SKM-1 (cell line): Measurements from ENCODE around the gene DENND2A.
"Not testable (repeated sequence)": the region's sequence is repeated elsewhere in the genome, so short reads cannot be mapped to it uniquely, and the experiment has no call there.

ENCODE experiments used
- DNase-seq: peaks from one replicate; lab custom pipeline; 2025; ENCODE audit not compliant: unreplicated experiment; lab: John Stamatoyannopoulos, UW

The DENND2A gene

GRCh38 chr7:140517546-140518369 is 122.9 kb downstream of the DENND2A start:
- peak; percentile 67 for DNase-seq

DNA sequence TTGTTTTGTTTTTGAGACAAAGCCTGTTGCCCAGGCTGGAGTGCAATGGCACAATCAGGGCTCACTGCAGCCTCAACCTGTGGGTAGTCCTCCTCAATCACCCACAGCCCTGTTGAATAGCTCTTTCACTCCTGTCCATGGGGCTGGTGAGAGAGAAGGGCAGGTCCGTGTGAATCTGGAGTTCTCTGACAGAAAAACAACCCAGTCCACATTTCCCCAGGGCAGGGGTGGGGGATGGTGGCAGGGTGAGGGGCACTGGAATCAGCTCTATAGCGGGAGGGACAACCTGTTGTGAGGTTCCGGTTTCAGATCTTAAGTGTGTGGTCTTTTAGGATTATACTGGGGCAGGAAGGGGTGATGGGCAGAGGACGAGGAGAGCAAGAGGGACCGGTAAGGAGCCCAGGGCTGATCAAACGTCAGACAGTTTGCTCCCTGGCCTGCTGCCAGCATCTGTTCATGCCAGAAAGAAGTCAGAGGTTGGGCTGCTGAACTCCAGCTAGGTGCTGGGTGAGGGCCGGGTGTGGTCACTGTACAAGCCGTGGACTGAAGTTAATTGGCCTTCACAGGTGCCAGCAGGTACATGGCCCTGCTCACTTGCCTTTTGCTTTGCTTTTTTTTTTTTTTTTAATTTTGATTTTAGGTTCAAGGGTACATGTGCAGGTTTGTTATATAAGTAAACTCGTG is 128.2 kb downstream of the DENND2A start:
- no peak for DNase-seq

- no peak for DNase-seq
These were observed 130.8 kb downstream of the DENND2A start for GRCh38 chr7:140509789-140510188.

GRCh38 chr7:140507556-140507955 is 133.1 kb downstream of the DENND2A start:
- DNase-seq: not testable (repeated sequence)

DNA sequence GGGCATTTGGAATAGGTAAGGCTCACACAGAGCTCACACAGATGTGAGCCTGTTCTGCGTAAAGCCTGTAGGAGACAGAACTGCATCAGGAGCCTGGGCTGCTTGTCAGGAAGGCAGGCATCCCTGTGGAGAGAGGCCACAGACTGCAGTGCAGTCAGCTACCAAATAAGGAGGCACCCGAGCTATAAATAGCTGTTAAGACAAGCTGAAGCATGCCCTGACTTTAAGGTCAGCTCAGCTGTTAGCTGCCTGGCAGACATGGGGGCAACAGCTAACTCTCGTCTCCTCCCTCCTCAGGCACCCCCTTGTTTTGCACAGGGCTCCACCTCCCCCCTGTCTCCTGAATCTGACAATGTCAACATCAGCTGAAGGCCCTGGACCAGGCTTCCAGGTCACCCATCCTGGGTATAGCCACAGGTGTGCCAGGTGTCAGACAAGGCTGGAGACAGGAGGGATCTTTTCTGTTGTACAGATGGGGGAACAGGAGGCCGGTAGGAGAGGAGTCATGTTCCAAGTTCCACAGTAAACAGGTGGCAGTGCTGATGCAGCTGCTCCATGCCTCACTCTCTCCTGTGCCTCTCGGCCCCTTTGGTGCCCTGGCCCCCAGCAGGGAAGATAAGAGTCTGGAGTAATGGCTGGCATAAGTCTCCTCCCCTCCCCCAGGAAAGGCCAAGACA is 133.7 kb downstream of the DENND2A start:
- DNase-seq: no peak

DNA sequence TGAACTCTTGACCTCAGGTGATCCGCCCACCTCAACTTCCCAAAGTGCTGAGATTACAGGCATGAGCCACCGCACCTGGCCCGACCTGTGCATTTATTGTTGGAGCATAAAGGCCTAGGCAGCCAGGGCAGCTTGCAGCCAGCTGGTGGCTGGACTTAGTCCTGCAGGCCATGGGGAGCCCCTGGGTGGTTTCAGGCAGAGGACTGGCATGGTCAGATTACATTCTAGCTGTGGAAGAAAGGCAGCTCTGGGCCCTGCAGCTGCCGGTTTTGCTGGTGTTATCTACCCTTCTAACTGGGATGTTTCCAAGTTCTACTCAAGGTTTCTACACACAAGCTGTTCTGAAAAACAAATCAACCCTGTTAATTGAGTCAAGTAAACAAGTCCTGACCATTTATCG is 138.6 kb downstream of the DENND2A start:
- no peak for DNase-seq

GRCh38 chr7:140497807-140498206 is 142.8 kb downstream of the DENND2A start:
- DNase-seq: not testable (repeated sequence)

DNA sequence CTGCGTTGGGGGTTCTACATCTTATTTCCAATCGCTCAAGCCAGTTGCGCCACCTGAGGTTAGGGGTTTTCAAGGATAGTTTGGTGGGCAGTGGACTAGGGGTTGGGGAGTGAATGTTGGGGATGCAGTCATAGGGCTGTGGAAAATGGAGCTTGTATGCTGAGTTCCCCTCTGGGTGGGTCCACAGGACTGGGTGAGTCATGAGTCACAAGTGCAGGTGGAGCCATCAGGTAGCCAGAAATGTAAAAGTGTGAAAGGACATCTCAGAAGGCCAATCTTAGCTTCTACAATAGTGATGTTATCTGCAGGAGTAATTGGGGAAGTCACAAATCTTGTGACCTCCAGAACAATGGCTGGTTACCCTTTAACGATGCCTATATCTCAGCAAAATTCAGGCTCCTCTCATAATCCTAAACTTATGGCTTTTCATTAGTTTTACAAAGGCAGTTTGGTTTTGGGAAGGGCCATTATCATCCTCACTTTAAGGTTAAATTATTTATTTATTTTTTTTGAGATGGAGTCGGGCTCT is 143.3 kb downstream of the DENND2A start:
- DNase-seq: no peak

DNA sequence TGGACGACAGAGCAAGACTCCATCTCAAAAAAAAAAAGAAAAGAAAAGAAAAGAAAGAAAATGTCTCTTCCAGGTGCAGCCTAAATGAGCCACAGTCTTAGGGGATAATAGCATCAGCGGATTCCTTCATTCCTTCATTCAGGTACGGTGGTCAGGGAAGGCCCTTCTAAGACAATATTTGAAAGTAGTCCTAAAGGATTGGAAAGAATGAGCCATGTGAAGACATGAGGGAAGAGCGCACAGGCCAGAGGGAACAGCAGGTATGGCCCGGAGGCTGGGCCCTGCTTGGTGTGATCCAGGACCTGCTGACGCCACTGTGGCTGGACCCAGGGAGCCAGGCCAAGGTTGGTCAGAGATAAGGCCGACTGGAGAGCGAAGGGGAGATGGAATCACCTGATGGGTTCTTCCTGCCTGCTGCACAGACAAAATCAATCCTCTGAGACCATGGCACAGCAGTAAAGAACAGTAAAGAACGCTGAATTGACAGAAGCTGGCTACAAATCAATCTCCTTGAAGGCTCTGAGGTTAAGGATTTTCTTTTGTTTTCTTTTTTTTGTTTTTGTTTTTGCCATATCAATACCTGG is 145.0 kb downstream of the DENND2A start:
- DNase-seq: no peak

DNA sequence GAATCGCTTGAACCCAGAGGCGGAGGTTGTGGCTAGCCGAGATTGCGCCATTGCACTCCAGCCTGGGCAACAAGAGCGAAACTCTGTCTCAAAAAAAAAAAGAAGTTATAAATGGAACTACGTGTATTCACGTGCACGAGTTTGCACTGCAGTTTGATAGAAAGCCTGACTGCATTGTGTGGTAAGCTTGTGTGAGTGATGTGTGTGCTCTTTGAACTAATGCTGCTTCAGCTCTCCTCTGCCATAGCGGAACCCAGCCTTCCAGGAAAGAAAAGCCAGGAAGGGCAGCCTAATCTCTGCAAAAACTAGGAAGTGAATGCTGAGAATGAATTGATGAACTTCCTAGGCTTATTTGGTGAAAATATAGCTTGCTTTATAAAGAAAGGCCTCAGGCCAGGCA is 145.7 kb downstream of the DENND2A start:
- DNase-seq: no peak

- no peak for DNase-seq
These were observed 151.6 kb downstream of the DENND2A start for GRCh38 chr7:140489026-140489359.

DNA sequence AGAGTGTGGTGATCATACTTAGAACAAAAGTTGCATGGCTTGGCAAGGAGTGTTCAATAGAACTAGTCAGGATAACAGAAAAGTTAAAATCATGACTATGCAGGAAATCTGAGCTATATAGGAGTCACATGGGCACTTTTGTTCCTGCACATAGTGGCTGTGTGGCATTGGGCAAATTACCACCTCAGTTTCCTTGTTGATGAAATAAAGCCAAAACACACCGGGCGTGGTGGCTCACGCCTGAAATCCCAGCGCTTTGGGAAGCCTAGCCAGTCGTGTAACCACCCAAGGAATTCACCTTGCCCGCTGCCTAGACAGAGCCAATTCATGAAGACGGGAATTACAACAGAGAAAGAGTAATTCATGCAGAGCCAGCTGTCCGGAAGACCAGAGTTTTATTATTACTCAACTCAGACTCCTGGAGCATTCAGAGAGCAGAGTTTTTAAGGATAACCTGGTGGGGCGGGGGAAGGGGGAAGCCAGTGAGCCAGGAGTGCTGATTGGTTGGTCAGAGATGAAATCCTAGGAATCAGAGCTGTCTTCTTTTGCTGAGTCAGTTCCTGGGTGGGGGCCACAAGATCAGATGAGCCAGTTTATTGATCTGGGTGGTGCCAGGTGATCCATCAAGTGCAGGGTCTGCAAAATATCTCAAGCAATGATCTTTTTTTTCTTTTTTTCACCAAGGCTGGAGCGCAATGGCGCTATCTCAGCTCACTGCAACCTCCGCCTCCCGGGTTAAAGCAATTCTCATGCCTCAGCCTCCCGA is 154.9 kb downstream of the DENND2A start:
- no peak for DNase-seq

DNA sequence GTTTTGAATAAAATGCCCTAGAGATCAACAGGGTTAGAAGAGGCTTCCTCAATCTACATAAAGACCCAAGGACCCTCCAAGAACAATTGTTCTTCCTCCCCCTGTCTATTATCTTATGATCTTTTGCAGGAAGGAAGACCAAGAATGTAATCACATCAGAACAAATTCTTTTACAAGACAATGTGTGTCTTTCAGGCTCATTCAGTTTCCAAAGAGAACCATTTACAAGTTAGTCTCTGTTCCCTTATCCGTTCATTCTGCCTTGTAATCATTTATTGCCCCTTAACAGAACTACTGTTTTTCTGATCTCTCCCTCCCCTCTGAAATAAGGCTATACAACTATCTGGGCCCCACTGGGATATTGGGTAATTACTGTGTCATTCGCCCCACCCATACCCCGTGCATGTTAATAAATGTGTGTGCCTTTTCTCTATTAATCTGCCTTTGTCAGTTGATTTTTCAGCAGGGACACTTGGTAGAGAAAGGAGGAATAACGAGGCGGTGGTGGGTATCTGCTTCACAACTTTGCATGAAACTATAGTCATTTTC is 155.6 kb downstream of the DENND2A start:
- no peak for DNase-seq

DNA sequence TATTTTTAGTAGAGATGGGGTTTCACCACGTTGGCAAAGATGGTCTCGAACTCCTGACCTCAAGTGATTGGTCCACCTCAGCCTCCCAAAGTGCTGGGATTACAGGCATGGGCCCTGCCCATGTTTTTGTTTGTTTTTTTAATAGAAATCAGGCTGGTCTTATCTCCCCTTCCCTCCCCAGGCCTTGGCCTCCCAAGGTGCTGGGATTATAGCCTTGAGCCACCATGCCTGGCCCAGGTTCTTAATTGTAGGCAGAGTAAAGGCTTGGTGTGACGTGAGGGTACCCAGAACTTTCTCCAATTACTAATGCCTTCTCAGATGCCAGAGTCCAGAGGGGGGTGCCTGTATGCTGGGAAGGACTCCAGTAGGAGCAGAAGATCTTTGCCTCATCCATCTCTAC is 156.1 kb downstream of the DENND2A start:
- DNase-seq: no peak

DNA sequence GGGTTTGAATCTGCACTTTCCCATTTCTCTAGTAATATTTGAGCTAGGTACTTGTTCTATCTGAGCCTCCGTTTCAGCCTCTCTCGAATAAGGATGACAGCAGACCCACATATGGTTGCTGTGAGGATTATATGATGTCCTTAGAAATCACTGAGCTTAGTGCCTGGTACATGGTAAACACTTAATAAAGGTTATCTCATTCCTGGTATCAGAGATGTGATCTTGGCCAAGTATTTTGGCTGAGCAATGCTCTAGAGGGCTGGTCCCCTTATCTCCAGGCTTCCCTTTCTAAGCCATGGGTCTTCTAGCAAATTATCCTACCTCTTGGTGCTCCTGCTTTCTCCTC is 160.9 kb downstream of the DENND2A start:
- DNase-seq: no peak

DNA sequence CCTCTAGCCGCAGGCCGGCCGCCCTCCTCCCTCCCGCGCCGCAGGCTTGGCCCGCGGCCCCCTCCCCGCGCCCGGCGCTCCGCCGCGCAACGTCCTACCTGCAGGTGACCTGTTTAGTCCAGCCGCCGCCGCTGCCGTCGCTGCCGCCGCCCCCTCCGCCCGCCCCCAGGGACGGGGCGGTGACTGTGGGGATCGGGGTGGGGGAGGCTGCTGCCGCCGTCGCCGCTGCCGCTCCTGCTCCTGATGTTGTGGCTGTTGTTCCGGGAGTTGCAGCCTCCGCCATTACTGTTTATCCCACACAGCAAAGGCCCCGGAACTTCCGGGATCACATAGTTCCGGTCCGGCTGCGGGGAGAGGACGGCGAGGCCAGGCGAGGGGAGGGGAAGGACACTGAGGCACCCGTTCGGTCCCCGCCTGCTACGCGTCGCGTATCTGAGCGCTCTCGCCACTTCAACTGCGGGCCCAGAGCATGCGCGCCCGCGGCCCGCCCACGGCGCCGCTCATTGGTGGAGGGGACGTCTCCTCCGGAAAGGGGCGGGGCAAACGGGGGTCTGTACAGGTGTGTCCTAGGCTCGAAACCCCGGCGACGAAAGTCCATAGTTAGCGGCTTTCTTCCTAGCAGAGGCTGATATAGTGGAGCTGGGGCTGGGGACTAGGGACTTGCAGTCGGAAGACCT is 161.4 kb downstream of the DENND2A start, which contains the start of gene MKRN1:
TSS of gene MKRN1 (minus strand) at position 444 of the 677 bp plus-strand sequence. CDS start at position 283, 161 bp downstream.
- DNase-seq: peak; percentile 75

GRCh38 chr7:140478246-140479061 is 162.2 kb downstream of the DENND2A start:
- DNase-seq: peak; percentile 69

GRCh38 chr7:140476698-140477261 is 163.8 kb downstream of the DENND2A start:
- no peak for DNase-seq
